IMR-90 (cell line): Measurements from ENCODE around the gene GSE1. TPM values are rescaled to one million over a fixed set of nuclear protein-coding genes. Genes with fewer than 3 reads are reported as not detected.
A peak's percentile ranks its signal among the peaks of the same experiment; 100 is the strongest.

Experiments
- ATAC-seq: fragments of 200-7000 bp; cut with Tn5 transposase; 2 replicates; pipeline ENCODE4 v1.9.1; 2020; ENCODE audit warnings: low read depth, mild to moderate bottlenecking, moderate library complexity
- BruUV-seq: library from RNA; stranded (reverse); fragments of 400-500 nt; replicated peaks from 2 replicates; lab custom pipeline; 2021; lab: Mats Ljungman, UMichigan
- CTCF ChIA-PET: fragments of 300-600 bp; formaldehyde crosslinking; extraction: SDS; loops from one replicate; lab custom pipeline; 2021; ENCODE audit warnings: antibody characterized with exemption; lab: Yijun Ruan, JAX
- POLR2A ChIA-PET: fragments of 300-600 bp; sonication (Branson Sonifier 250); formaldehyde crosslinking; loops from one replicate; lab custom pipeline; 2022; ENCODE audit warnings: antibody characterized with exemption; ENCODE audit not compliant: unreplicated experiment; lab: Charles Lee
- DNase-seq: peaks from one replicate; pipeline ENCODE4 v3.0.0; 2013
- H2AFZ ChIP-seq: replicated peaks from 2 replicates; pipeline ENCODE3; 2013; ENCODE audit warnings: low read length, mild to moderate bottlenecking; ENCODE audit not compliant: poor library complexity
- H2AK5ac ChIP-seq: 2 replicates; pipeline ENCODE4 v1.6.1; 2013; ENCODE audit warnings: low read depth, low read length, inconsistent platforms
- H2AK9ac ChIP-seq: replicated peaks from 2 replicates; pipeline ENCODE3; 2013; ENCODE audit warnings: mild to moderate bottlenecking, low read depth, low read length, moderate library complexity; ENCODE audit not compliant: poor library complexity
- H2BK120ac ChIP-seq: 2 replicates; pipeline ENCODE4 v1.6.1; 2013; ENCODE audit warnings: low read depth, low read length, inconsistent platforms
- H2BK15ac ChIP-seq: 3 replicates; pipeline ENCODE4 v1.6.1; 2013; ENCODE audit warnings: low read depth, low read length, inconsistent platforms
- H2BK20ac ChIP-seq: 2 replicates; pipeline ENCODE4 v1.6.1; 2013; ENCODE audit warnings: low read depth, mild to moderate bottlenecking, inconsistent platforms, low read length, moderate library complexity
- H2BK5ac ChIP-seq: 2 replicates; pipeline ENCODE4 v1.6.1; 2013; ENCODE audit warnings: mild to moderate bottlenecking, low read depth, low read length, inconsistent platforms; ENCODE audit not compliant: poor library complexity, severe bottlenecking
- H3K14ac ChIP-seq: replicated peaks from 2 replicates; pipeline ENCODE4 v1.6.1; 2013; ENCODE audit warnings: low read depth, low read length, inconsistent platforms
- H3K18ac ChIP-seq: 2 replicates; pipeline ENCODE4 v1.6.1; 2013; ENCODE audit warnings: low read depth, low read length, control low read depth
- H3K23ac ChIP-seq: 2 replicates; pipeline ENCODE4 v1.6.1; 2013; ENCODE audit warnings: low read depth, low read length, inconsistent platforms
- H3K27ac ChIP-seq: 2 replicates; pipeline ENCODE4 v1.5.1; 2013; ENCODE audit warnings: mild to moderate bottlenecking, control low read depth, low read length; ENCODE audit not compliant: insufficient read depth
- H3K27me3 ChIP-seq: 2 replicates; pipeline ENCODE4 v1.6.1; 2013; ENCODE audit warnings: low read length; ENCODE audit not compliant: control insufficient read depth, insufficient read depth
- H3K36me3 ChIP-seq: 2 replicates; pipeline ENCODE4 v1.6.1; 2013; ENCODE audit warnings: low read length, mixed read lengths; ENCODE audit not compliant: control insufficient read depth, insufficient read depth
- H3K4ac ChIP-seq: 2 replicates; pipeline ENCODE4 v1.6.1; 2013; ENCODE audit warnings: low read depth, low read length, inconsistent platforms
- H3K4me1 ChIP-seq: 2 replicates; pipeline ENCODE4 v1.6.1; 2013; ENCODE audit warnings: low read length, mixed read lengths; ENCODE audit not compliant: control insufficient read depth, insufficient read depth
- H3K4me2 ChIP-seq: 2 replicates; pipeline ENCODE4 v1.6.1; 2013; ENCODE audit warnings: low read depth, mild to moderate bottlenecking, control low read depth, low read length, moderate library complexity
- H3K4me3 ChIP-seq: 2 replicates; pipeline ENCODE4 v1.5.1; 2013; ENCODE audit warnings: low read depth, mild to moderate bottlenecking, control low read depth, low read length, moderate library complexity; ENCODE audit not compliant: insufficient read depth
- H3K56ac ChIP-seq: 2 replicates; pipeline ENCODE4 v1.6.1; 2013; ENCODE audit warnings: low read length, inconsistent platforms; ENCODE audit not compliant: insufficient read depth; ENCODE audit errors: extremely low read depth
- H3K79me1 ChIP-seq, 2 experiments: 2 replicates each; pipeline ENCODE4 v1.6.1; 2013; ENCODE audit warnings: low read length in 2 of 2, inconsistent platforms in 1 of 2, low read depth in 1 of 2
- H3K9ac ChIP-seq: 2 replicates; pipeline ENCODE4 v1.6.1; 2013; ENCODE audit warnings: low read depth, low read length, control low read depth
- H3K9me1 ChIP-seq: 2 replicates; pipeline ENCODE4 v1.6.1; 2013; ENCODE audit warnings: low read length, inconsistent platforms; ENCODE audit not compliant: insufficient read depth
- H3K9me3 ChIP-seq: 2 replicates; pipeline ENCODE4 v1.6.1; 2013; ENCODE audit warnings: low read length; ENCODE audit not compliant: control insufficient read depth, insufficient read depth
- H4K20me1 ChIP-seq: 2 replicates; pipeline ENCODE4 v1.6.1; 2013; ENCODE audit warnings: low read length, inconsistent platforms; ENCODE audit not compliant: insufficient read depth
- H4K5ac ChIP-seq: 2 replicates; pipeline ENCODE4 v1.6.1; 2013; ENCODE audit warnings: mild to moderate bottlenecking, low read depth, low read length, control low read depth
- H4K8ac ChIP-seq, 2 experiments: 2 replicates each; pipeline ENCODE4 v1.6.1; 2013; ENCODE audit warnings: low read depth in 2 of 2, low read length in 2 of 2, control low read depth in 1 of 2, inconsistent platforms in 1 of 2
- H4K91ac ChIP-seq: 2 replicates; pipeline ENCODE4 v1.6.1; 2013; ENCODE audit warnings: low read depth, low read length, inconsistent platforms; ENCODE audit not compliant: insufficient read depth
- FOS ChIP-seq: fragments of 150-350 bp; IDR thresholded peaks from 2 replicates; pipeline ENCODE4 v1.6.1; 2016; ENCODE audit warnings: low read depth, low read length
- MAFK ChIP-seq: IDR thresholded peaks from 2 replicates; pipeline ENCODE4 v1.6.1; 2012; ENCODE audit warnings: low read depth, low read length, improper control_type of control experiment
- MAZ ChIP-seq: IDR thresholded peaks from 2 replicates; pipeline ENCODE4 v1.6.1; 2012; ENCODE audit warnings: low read depth, mild to moderate bottlenecking, low read length, improper control_type of control experiment, moderate library complexity, borderline replicate concordance
- RAD21 ChIP-seq: IDR thresholded peaks from 2 replicates; pipeline ENCODE4 v1.6.1; 2012; ENCODE audit warnings: low read length, improper control_type of control experiment
- RFX5 ChIP-seq: IDR thresholded peaks from 2 replicates; pipeline ENCODE4 v1.8.0; 2012; ENCODE audit warnings: low read depth, mild to moderate bottlenecking, low read length, moderate library complexity
- WGBS, 2 experiments: methylation state at CpG; one replicate each; pipeline versions ENCODE4 v1.1.5 to v1.1.7; 2013; ENCODE audit warnings: missing lambda C conversion rate in 2 of 2; ENCODE audit not compliant: insufficient read length in 1 of 2; ENCODE audit errors: extremely low coverage in 2 of 2; 5-methylcytosine and 5-hydroxymethylcytosine counted together
- dilution Hi-C: fragments of 300-500 bp; cut with HindIII; formaldehyde crosslinking; loops from one replicate; pipeline ENCODE4 v1.14.3; 2018; ENCODE audit warnings: low sequenced_read_pairs; ENCODE audit not compliant: unreplicated experiment
- in situ Hi-C: fragments of 300-500 bp; cut with MboI; formaldehyde crosslinking; loops from 3 replicates; pipeline ENCODE4 v1.14.3; 2019; ENCODE audit warnings: low sequenced_read_pairs, inconsistent platforms, mixed read lengths
- intact Hi-C: fragments of 100-400 bp; cut with micrococcal nuclease; formaldehyde crosslinking; loops from 2 replicates; pipeline ENCODE4 v1.10.0; 2022
- polyA plus RNA-seq, 3 experiments: library from polyadenylated mRNA; depleted of rRNA; stranded (reverse); fragments of >200 nt; gene quantifications; 2 replicates each; pipeline ENCODE4 v1.2.3, GENCODE V29; 2012; ENCODE audit warnings: low replicate concordance in 1 of 3
- total RNA-seq: library from RNA; depleted of rRNA; stranded (reverse); fragments of >200 nt; gene quantifications from 2 replicates; pipeline ENCODE4 v1.2.3, GENCODE V29; 2012
- TF ChIP-seq, protein P1 (sequence below): fragments of 150-350 bp; IDR thresholded peaks from 2 replicates; pipeline ENCODE4 v1.6.1; 2017; ENCODE audit warnings: mild to moderate bottlenecking, antibody characterized with exemption, low read length, low read depth
- TF ChIP-seq, protein P2 (sequence below): conservative IDR thresholded peaks from 2 replicates; pipeline ENCODE4 v1.5.1; 2012; ENCODE audit warnings: mild to moderate bottlenecking, low read depth, low read length, improper control_type of control experiment

The GSE1 gene
- total and polyA plus RNA-seq, 2 of the 4 experiments (the other 2 are of a cell fraction), result 14.9 to 25.5 TPM

DNA sequence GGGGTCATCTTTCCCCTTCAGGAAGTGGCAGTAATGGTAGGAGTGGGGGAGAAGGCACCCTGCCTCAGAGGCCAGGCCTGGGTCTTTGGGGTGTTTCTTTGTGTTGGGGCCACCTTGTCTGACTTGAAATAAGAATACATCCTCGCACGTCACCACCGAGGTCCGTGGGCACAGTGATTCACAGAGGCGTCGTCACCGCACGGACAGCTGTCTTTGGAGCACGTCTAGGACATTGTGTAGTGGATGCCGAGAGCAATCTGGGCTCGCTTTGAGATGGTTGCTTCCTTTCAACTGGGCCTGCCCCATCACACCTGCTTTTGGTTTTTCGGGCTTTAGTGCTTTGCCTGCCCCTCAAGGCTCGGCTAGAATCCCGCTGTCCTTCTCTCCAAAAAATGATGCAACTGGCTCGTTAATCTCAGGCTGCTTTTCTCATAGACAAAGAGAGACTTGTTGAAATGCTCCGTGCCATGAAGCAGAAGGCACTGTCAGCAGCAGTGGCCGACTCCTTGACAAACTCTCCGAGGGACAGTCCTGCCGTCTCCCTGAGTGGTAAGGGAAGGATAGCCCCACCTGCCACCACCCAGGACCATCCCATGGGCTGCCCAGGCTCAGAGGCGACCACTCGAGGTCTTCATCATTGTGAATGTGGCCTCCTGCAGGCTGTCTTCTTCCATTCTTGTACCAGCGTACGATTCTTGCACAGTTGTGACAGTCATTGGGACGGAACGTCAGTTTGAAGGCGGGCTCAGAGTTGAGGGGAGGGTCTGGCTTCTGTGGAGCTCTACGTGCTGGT lies 51.7 kb downstream of the GSE1 start:
- Histone ChIP-seq H2AFZ (no peak overlapping the region), H2BK20ac (no peak overlapping the region), H2BK5ac (no peak overlapping the region), H3K36me3 (peaks cover 77% of the 10 kb centered on the region), H3K9me1 (peaks cover 3% of the 10 kb centered on the region; the same call in 1 of the 2 replicates), H3K4me2 (no peak overlapping the region), H3K18ac (no peak overlapping the region), H4K20me1 (peaks cover 2% of the 10 kb centered on the region; the same call in 1 of the 2 replicates), H3K14ac (no peak overlapping the region), H3K4me1 (no peaks in the 10 kb centered on the region), H3K4me3 (no peak overlapping the region), H2BK15ac (no peak overlapping the region), H2BK120ac (no peak overlapping the region), H3K9me3 (no peaks in the 10 kb centered on the region), H3K4ac (no peak overlapping the region), H3K79me1 (peaks cover 0 to 12% of the 10 kb centered on the region in 2 experiments; a peak in 1 of 4 replicates), H4K91ac (no peak overlapping the region), H2AK5ac (no peak overlapping the region), H3K27ac (no peak overlapping the region), H3K56ac (no peak overlapping the region), H3K27me3 (no peaks in the 10 kb centered on the region), H3K23ac (no peak overlapping the region), H4K8ac (no peak overlapping the region), H4K5ac (no peak overlapping the region), H3K9ac (no peak overlapping the region), H2AK9ac (peak overlapping the region; percentile 51)
- ChIA-PET CTCF (no interaction called here), POLR2A (no interaction called here)
- WGBS, 2 experiments, result 99% methylated on average over 15 of the region's 27 CpGs; no CpG with 5 or more reads in 1 of the 2 experiments
- BruUV-seq, result no TSS peak
- dilution Hi-C loops (no loop called here), in situ Hi-C loops (no loop called here), intact Hi-C loops (no loop called here)
- DNase-seq (no peak), ATAC-seq (no peak)
- TF ChIP-seq RAD21 (no peak), FOS (no peak), MAFK (no peak), MAZ (no peak), RFX5 (no peak)
- TF ChIP-seq, protein P1, sequence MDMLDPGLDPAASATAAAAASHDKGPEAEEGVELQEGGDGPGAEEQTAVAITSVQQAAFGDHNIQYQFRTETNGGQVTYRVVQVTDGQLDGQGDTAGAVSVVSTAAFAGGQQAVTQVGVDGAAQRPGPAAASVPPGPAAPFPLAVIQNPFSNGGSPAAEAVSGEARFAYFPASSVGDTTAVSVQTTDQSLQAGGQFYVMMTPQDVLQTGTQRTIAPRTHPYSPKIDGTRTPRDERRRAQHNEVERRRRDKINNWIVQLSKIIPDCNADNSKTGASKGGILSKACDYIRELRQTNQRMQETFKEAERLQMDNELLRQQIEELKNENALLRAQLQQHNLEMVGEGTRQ, result no peak
- TF ChIP-seq, protein P2, sequence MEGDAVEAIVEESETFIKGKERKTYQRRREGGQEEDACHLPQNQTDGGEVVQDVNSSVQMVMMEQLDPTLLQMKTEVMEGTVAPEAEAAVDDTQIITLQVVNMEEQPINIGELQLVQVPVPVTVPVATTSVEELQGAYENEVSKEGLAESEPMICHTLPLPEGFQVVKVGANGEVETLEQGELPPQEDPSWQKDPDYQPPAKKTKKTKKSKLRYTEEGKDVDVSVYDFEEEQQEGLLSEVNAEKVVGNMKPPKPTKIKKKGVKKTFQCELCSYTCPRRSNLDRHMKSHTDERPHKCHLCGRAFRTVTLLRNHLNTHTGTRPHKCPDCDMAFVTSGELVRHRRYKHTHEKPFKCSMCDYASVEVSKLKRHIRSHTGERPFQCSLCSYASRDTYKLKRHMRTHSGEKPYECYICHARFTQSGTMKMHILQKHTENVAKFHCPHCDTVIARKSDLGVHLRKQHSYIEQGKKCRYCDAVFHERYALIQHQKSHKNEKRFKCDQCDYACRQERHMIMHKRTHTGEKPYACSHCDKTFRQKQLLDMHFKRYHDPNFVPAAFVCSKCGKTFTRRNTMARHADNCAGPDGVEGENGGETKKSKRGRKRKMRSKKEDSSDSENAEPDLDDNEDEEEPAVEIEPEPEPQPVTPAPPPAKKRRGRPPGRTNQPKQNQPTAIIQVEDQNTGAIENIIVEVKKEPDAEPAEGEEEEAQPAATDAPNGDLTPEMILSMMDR, result no peak
